GM21367 (cell line): Measurements from ENCODE around the gene SEZ6.
"Not testable (repeated sequence)": the region's sequence is repeated elsewhere in the genome, so short reads cannot be mapped to it uniquely, and the experiment has no call there.

Source experiments
- ATAC-seq: cut with Tn5 transposase; IDR thresholded peaks from one replicate; pipeline ENCODE4 v1.9.1; 2021; ENCODE audit not compliant: unreplicated experiment

The SEZ6 gene

GRCh38 chr17:28940142-28940541, 65.7 kb downstream of the SEZ6 start:
- ATAC-seq, result no peak

GRCh38 chr17:28938552-28938951, 67.3 kb downstream of the SEZ6 start:
- no peak for ATAC-seq

GRCh38 chr17:28937044-28937729, 68.6 kb downstream of the SEZ6 start:
- ATAC-seq, result no peak

GRCh38 chr17:28935744-28936460, 69.9 kb downstream of the SEZ6 start:
- ATAC-seq, result no peak

GRCh38 chr17:28934508-28934907, 71.3 kb downstream of the SEZ6 start:
- ATAC-seq, result not testable (repeated sequence)

- no peak for ATAC-seq
Observed at GRCh38 chr17:28929787-28930186, 76.0 kb downstream of the SEZ6 start.

- no peak for ATAC-seq
Observed at GRCh38 chr17:28928061-28928460, 77.8 kb downstream of the SEZ6 start.

GRCh38 chr17:28926786-28927185, 79.0 kb downstream of the SEZ6 start:
- ATAC-seq, result no peak

GRCh38 chr17:28926366-28926765, 79.5 kb downstream of the SEZ6 start:
- no peak for ATAC-seq

GRCh38 chr17:28925912-28926365, 79.9 kb downstream of the SEZ6 start:
- ATAC-seq, result no peak

- ATAC-seq, result no peak
Observed at GRCh38 chr17:28920201-28920600, 85.6 kb downstream of the SEZ6 start.

- ATAC-seq, result no peak
Observed at GRCh38 chr17:28918295-28918694, 87.5 kb downstream of the SEZ6 start.

- no peak for ATAC-seq
Observed at GRCh38 chr17:28917465-28917864, 88.4 kb downstream of the SEZ6 start.

- ATAC-seq, result no peak
Observed at GRCh38 chr17:28917029-28917428, 88.8 kb downstream of the SEZ6 start.

GRCh38 chr17:28916302-28916934, 89.4 kb downstream of the SEZ6 start:
- ATAC-seq, result no peak

- no peak for ATAC-seq
Observed at GRCh38 chr17:28912938-28913333, 92.9 kb downstream of the SEZ6 start.

- ATAC-seq, result no peak
Observed at GRCh38 chr17:28912281-28912937, 93.4 kb downstream of the SEZ6 start.

- no peak for ATAC-seq
Observed at GRCh38 chr17:28911411-28912045, 94.3 kb downstream of the SEZ6 start.

GRCh38 chr17:28910534-28910933, 95.3 kb downstream of the SEZ6 start:
- no peak for ATAC-seq

- ATAC-seq, result no peak
Observed at GRCh38 chr17:28908640-28909167, 97.1 kb downstream of the SEZ6 start.
